Astrocyte (in vitro differentiated cells and primary cell): Measurements from ENCODE around the gene SPATA17. TPM values are rescaled to one million over a fixed set of nuclear protein-coding genes. Genes with fewer than 3 reads are reported as not detected.

Source experiments
- DNase-seq: peaks from one replicate; pipeline ENCODE4 v3.0.0-alpha.2; 2010; ENCODE audit warnings: low read depth
- FAIRE-seq: peaks from 2 replicates; lab custom pipeline; 2011; peaks lifted over from hg19 to GRCh38; lab: Jason Lieb, UNC
- H2AFZ ChIP-seq: 2 replicates; pipeline ENCODE4 v1.6.0; 2012; ENCODE audit warnings: low read depth, low read length, inconsistent platforms
- H3K27ac ChIP-seq: 2 replicates; pipeline ENCODE4 v1.5.1; 2011; ENCODE audit warnings: low read depth, low read length, inconsistent platforms
- H3K27me3 ChIP-seq: 2 replicates; pipeline ENCODE4 v1.6.0; 2011; ENCODE audit warnings: low read length, inconsistent platforms; ENCODE audit not compliant: insufficient read depth
- H3K36me3 ChIP-seq: 2 replicates; pipeline ENCODE4 v1.5.1; 2011; ENCODE audit warnings: low read length, inconsistent platforms; ENCODE audit not compliant: insufficient read depth
- H3K4me1 ChIP-seq: 2 replicates; pipeline ENCODE4 v1.5.1; 2011; ENCODE audit warnings: low read length, inconsistent platforms; ENCODE audit not compliant: insufficient read depth
- H3K4me2 ChIP-seq: 2 replicates; pipeline ENCODE4 v1.6.0; 2012; ENCODE audit warnings: low read length, inconsistent platforms
- H3K4me3 ChIP-seq: 2 replicates; pipeline ENCODE4 v1.5.1; 2011; ENCODE audit warnings: low read depth, mild to moderate bottlenecking, low read length, inconsistent platforms; ENCODE audit not compliant: insufficient read depth
- H3K79me2 ChIP-seq: 2 replicates; pipeline ENCODE4 v1.6.0; 2012; ENCODE audit warnings: mild to moderate bottlenecking, low read length, inconsistent platforms; ENCODE audit not compliant: insufficient read depth
- H3K9ac ChIP-seq: 2 replicates; pipeline ENCODE4 v1.6.0; 2012; ENCODE audit warnings: mild to moderate bottlenecking, low read length, inconsistent platforms
- H3K9me3 ChIP-seq: 2 replicates; pipeline ENCODE4 v1.5.1; 2012; ENCODE audit warnings: low read depth, mild to moderate bottlenecking, low read length, inconsistent platforms; ENCODE audit not compliant: insufficient read depth
- H4K20me1 ChIP-seq: 2 replicates; pipeline ENCODE4 v1.6.0; 2012; ENCODE audit warnings: low read length, inconsistent platforms; ENCODE audit not compliant: insufficient read depth
- H3K27ac Mint-ChIP-seq: one replicate; pipeline ENCODE4 v1.8.0; 2021; ENCODE audit warnings: mild to moderate bottlenecking, mixed read lengths; ENCODE audit not compliant: unreplicated experiment
- H3K27me3 Mint-ChIP-seq: one replicate; pipeline ENCODE4 v1.8.0; 2021; ENCODE audit warnings: low read depth, mixed read lengths; ENCODE audit not compliant: unreplicated experiment
- H3K36me3 Mint-ChIP-seq: one replicate; pipeline ENCODE4 v1.8.0; 2021; ENCODE audit warnings: low read depth, mixed read lengths; ENCODE audit not compliant: unreplicated experiment
- H3K4me1 Mint-ChIP-seq: one replicate; pipeline ENCODE4 v1.8.0; 2021; ENCODE audit warnings: low read depth, mixed read lengths; ENCODE audit not compliant: unreplicated experiment
- H3K4me3 Mint-ChIP-seq: one replicate; pipeline ENCODE4 v1.8.0; 2021; ENCODE audit warnings: mild to moderate bottlenecking, moderate library complexity, mixed read lengths; ENCODE audit not compliant: unreplicated experiment
- H3K9me3 Mint-ChIP-seq: one replicate; pipeline ENCODE4 v1.8.0; 2021; ENCODE audit warnings: mild to moderate bottlenecking, mixed read lengths; ENCODE audit not compliant: unreplicated experiment
- CTCF ChIP-seq: IDR thresholded peaks from 2 replicates; pipeline ENCODE4 v1.5.1; 2011; ENCODE audit warnings: low read depth, mild to moderate bottlenecking, inconsistent platforms, low read length, moderate library complexity; ENCODE audit not compliant: insufficient read depth
- EZH2 ChIP-seq: IDR thresholded peaks from 2 replicates; pipeline ENCODE4 v1.6.1; 2012; ENCODE audit warnings: mild to moderate bottlenecking, low read length, inconsistent platforms; ENCODE audit not compliant: insufficient read depth
- total RNA-seq: library from RNA; stranded (reverse); gene quantifications from 2 replicates; pipeline ENCODE4 v1.2.1, GENCODE V29; 2021

Gene SPATA17
- total RNA-seq, 1 donor from 2014 or later = 1.3 TPM

GRCh38 chr1:217673387-217673786, 42.2 kb downstream of the SPATA17 start:
- Mint-ChIP-seq H3K4me1 (peaks cover 2% of the 10 kb centered on the region), H3K4me3 (no peak overlapping the region), H3K27ac (no peak overlapping the region), H3K36me3 (no peaks in the 10 kb centered on the region), H3K9me3 (no peaks in the 10 kb centered on the region), H3K27me3 (no peaks in the 10 kb centered on the region)
- no peak for DNase-seq
- no peak overlapping the region for H3K4me3 ChIP-seq
- H2AFZ ChIP-seq = no peak overlapping the region
- no peaks in the 10 kb centered on the region for H3K36me3 ChIP-seq
- H3K4me1 ChIP-seq = no peaks in the 10 kb centered on the region
- no peak overlapping the region for H3K9ac ChIP-seq
- no peaks in the 10 kb centered on the region for H3K79me2 ChIP-seq
- H3K27me3 ChIP-seq = no peaks in the 10 kb centered on the region
- H4K20me1 ChIP-seq = no peaks in the 10 kb centered on the region
- H3K27ac ChIP-seq = no peak overlapping the region
- no peak overlapping the region for H3K4me2 ChIP-seq
- TF ChIP-seq CTCF (no peak), EZH2 (no peak)
- no peak for FAIRE-seq
- no peaks in the 10 kb centered on the region for H3K9me3 ChIP-seq

GRCh38 chr1:217674028-217674729, 43.0 kb downstream of the SPATA17 start:
- H3K9me3 ChIP-seq = no peaks in the 10 kb centered on the region
- Mint-ChIP-seq H3K36me3 (no peaks in the 10 kb centered on the region), H3K27me3 (no peaks in the 10 kb centered on the region), H3K9me3 (no peaks in the 10 kb centered on the region), H3K4me1 (peaks cover 2% of the 10 kb centered on the region), H3K27ac (no peak overlapping the region), H3K4me3 (no peak overlapping the region)
- H3K79me2 ChIP-seq = no peaks in the 10 kb centered on the region
- H3K4me3 ChIP-seq = no peak overlapping the region
- TF ChIP-seq EZH2 = no peak
- H3K9ac ChIP-seq = no peak overlapping the region
- H3K27me3 ChIP-seq = no peaks in the 10 kb centered on the region
- H3K27ac ChIP-seq = no peak overlapping the region
- H3K4me2 ChIP-seq = no peak overlapping the region
- no peaks in the 10 kb centered on the region for H3K4me1 ChIP-seq
- H4K20me1 ChIP-seq = no peaks in the 10 kb centered on the region
- DNase-seq (no peak), FAIRE-seq (no peak)
- H3K36me3 ChIP-seq = no peaks in the 10 kb centered on the region
- H2AFZ ChIP-seq = no peak overlapping the region

GRCh38 chr1:217681806-217682205, 50.7 kb downstream of the SPATA17 start:
- H3K4me3 Mint-ChIP-seq = no peak overlapping the region
- Histone ChIP-seq H3K9me3 (no peaks in the 10 kb centered on the region), H4K20me1 (no peaks in the 10 kb centered on the region), H3K36me3 (no peaks in the 10 kb centered on the region), H3K79me2 (no peaks in the 10 kb centered on the region), H3K27me3 (no peaks in the 10 kb centered on the region), H2AFZ (no peak overlapping the region), H3K4me2 (no peak overlapping the region), H3K4me3 (no peak overlapping the region), H3K4me1 (no peaks in the 10 kb centered on the region), H3K27ac (no peak overlapping the region), H3K9ac (no peak overlapping the region)
- FAIRE-seq (no peak), DNase-seq (no peak)
- H3K4me1 Mint-ChIP-seq = no peaks in the 10 kb centered on the region
- no peaks in the 10 kb centered on the region for H3K36me3 Mint-ChIP-seq
- H3K27me3 Mint-ChIP-seq = no peaks in the 10 kb centered on the region
- TF ChIP-seq EZH2 = no peak
- TF ChIP-seq CTCF = no peak
- H3K9me3 Mint-ChIP-seq = no peaks in the 10 kb centered on the region
- no peak overlapping the region for H3K27ac Mint-ChIP-seq
